H1 (cell line): ENCODE measurements around the gene NT5M. TPM values are rescaled to one million over a fixed set of nuclear protein-coding genes. Genes with fewer than 3 reads are reported as not detected.

Source experiments
- CTCF ChIA-PET: fragments of 300-600 bp; sonication (Branson Sonifier 250); formaldehyde crosslinking; loops from one replicate; lab custom pipeline; 2021; ENCODE audit not compliant: partially characterized antibody; lab: Charles Lee
- POLR2A ChIA-PET: fragments of 300-600 bp; sonication (Branson Sonifier 250); formaldehyde crosslinking; loops from one replicate; lab custom pipeline; 2021; ENCODE audit warnings: inconsistent platforms; ENCODE audit not compliant: partially characterized antibody; lab: Charles Lee
- DNase-seq, 2 experiments: peaks; one replicate each; pipeline versions ENCODE4 v3.0.0 to v3.0.0-alpha.2; 2010 to 2022; ENCODE audit warnings: low spot score in 2 of 2, low read depth in 1 of 2, mixed read lengths in 1 of 2
- FAIRE-seq: peaks from 2 replicates; lab custom pipeline; 2011; peaks lifted over from hg19 to GRCh38; lab: Jason Lieb, UNC
- H2AFZ ChIP-seq: 2 replicates; pipeline ENCODE4 v1.8.1; 2012; ENCODE audit warnings: low read length, inconsistent platforms
- H2AK5ac ChIP-seq: 2 replicates; pipeline ENCODE4 v1.6.1; 2013; ENCODE audit warnings: low read depth, low read length
- H2BK120ac ChIP-seq: replicated peaks from 2 replicates; pipeline ENCODE3; 2013; ENCODE audit warnings: low read depth, low read length, inconsistent platforms
- H2BK12ac ChIP-seq: 2 replicates; pipeline ENCODE4 v1.6.1; 2013; ENCODE audit warnings: low read depth, low read length
- H2BK15ac ChIP-seq: 2 replicates; pipeline ENCODE4 v1.6.1; 2013; ENCODE audit warnings: low read length
- H2BK20ac ChIP-seq: 2 replicates; pipeline ENCODE4 v1.6.1; 2013; ENCODE audit warnings: low read length
- H2BK5ac ChIP-seq: 2 replicates; pipeline ENCODE4 v1.6.1; 2013; ENCODE audit warnings: low read depth, low read length
- H3K14ac ChIP-seq: 2 replicates; pipeline ENCODE4 v1.6.1; 2013; ENCODE audit warnings: inconsistent platforms; ENCODE audit not compliant: insufficient read length
- H3K18ac ChIP-seq: 2 replicates; pipeline ENCODE4 v1.6.1; 2013; ENCODE audit warnings: low read length; ENCODE audit errors: extremely low read depth
- H3K23ac ChIP-seq: 2 replicates; pipeline ENCODE4 v1.6.1; 2013; ENCODE audit warnings: inconsistent platforms; ENCODE audit not compliant: insufficient read length
- H3K23me2 ChIP-seq: 2 replicates; pipeline ENCODE4 v1.6.1; 2013; ENCODE audit warnings: low read depth, low read length
- H3K27ac ChIP-seq: 2 replicates; pipeline ENCODE4 v1.6.1; 2011; ENCODE audit warnings: low read depth, low read length, inconsistent platforms
- H3K27me3 ChIP-seq, 4 experiments: replicated peaks in 1 of 4; 1 replicate in 1 of 4; 2 replicates in 3 of 4; pipeline versions ENCODE4 v1.6.1 to v1.8.1; 2011 to 2013; ENCODE audit warnings: low read length in 3 of 4, mild to moderate bottlenecking in 3 of 4, inconsistent platforms in 2 of 4, mixed read lengths in 2 of 4, moderate library complexity in 1 of 4; ENCODE audit not compliant: control insufficient read depth in 3 of 4, insufficient read depth in 3 of 4; ENCODE audit errors: extremely low read depth in 1 of 4
- H3K36me3 ChIP-seq, 4 experiments: 2 replicates each; pipeline versions ENCODE4 v1.6.1 to v1.8.1; 2011 to 2013; ENCODE audit warnings: mild to moderate bottlenecking in 4 of 4, low read length in 3 of 4, moderate library complexity in 2 of 4, control low read depth in 1 of 4, inconsistent platforms in 1 of 4; ENCODE audit not compliant: insufficient read depth in 4 of 4, control insufficient read depth in 2 of 4
- H3K4ac ChIP-seq: replicated peaks from 2 replicates; pipeline ENCODE3; 2013; ENCODE audit warnings: low read length, low read depth, mixed read lengths, inconsistent platforms; ENCODE audit not compliant: insufficient read length
- H3K4me1 ChIP-seq, 4 experiments: replicated peaks in 1 of 4; 1 replicate in 1 of 4; 2 replicates in 3 of 4; pipeline versions ENCODE4 v1.6.1 to v1.8.1; 2011 to 2013; ENCODE audit warnings: low read length in 3 of 4, inconsistent platforms in 2 of 4, mixed read lengths in 1 of 4; ENCODE audit not compliant: insufficient read depth in 4 of 4, control insufficient read depth in 3 of 4
- H3K4me2 ChIP-seq, 2 experiments: 2 replicates each; pipeline versions ENCODE4 v1.6.1 to v1.8.1; 2011 to 2013; ENCODE audit warnings: low read depth in 2 of 2, low read length in 2 of 2, control low read depth in 1 of 2, inconsistent platforms in 1 of 2, mild to moderate bottlenecking in 1 of 2; ENCODE audit not compliant: insufficient read depth in 1 of 2
- H3K4me3 ChIP-seq, 4 experiments: fragments of 200-600, 300-600 bp in 1 of 4; sonication (generic), shearing (Covaris generic), sonication (Bioruptor Twin) in 1 of 4; 2 replicates each; pipeline versions ENCODE4 v1.5.1 to v1.8.1; 2011 to 2016; ENCODE audit warnings: low read length in 4 of 4, low read depth in 3 of 4, control low read depth in 2 of 4, inconsistent platforms in 2 of 4, mild to moderate bottlenecking in 2 of 4, mixed read lengths in 1 of 4, moderate library complexity in 1 of 4; ENCODE audit not compliant: insufficient read depth in 2 of 4; ENCODE audit errors: extremely low read depth in 1 of 4
- H3K56ac ChIP-seq: replicated peaks from 2 replicates; pipeline ENCODE3; 2013; ENCODE audit warnings: low read depth, mild to moderate bottlenecking, mixed read lengths, low read length, inconsistent platforms; ENCODE audit not compliant: insufficient read length
- H3K79me1 ChIP-seq: 2 replicates; pipeline ENCODE4 v1.6.1; 2013; ENCODE audit warnings: low read depth, low read length, control low read depth
- H3K79me2 ChIP-seq, 2 experiments: 2 replicates each; pipeline versions ENCODE4 v1.6.1 to v1.8.1; 2012 to 2013; ENCODE audit warnings: low read length in 2 of 2, mild to moderate bottlenecking in 2 of 2, inconsistent platforms in 1 of 2; ENCODE audit not compliant: insufficient read depth in 2 of 2, control insufficient read depth in 1 of 2
- H3K9ac ChIP-seq, 4 experiments: replicated peaks in 1 of 4; 1 replicate in 1 of 4; 2 replicates in 3 of 4; pipeline versions ENCODE4 v1.6.1 to v1.8.1; 2011 to 2013; ENCODE audit warnings: low read depth in 3 of 4, low read length in 3 of 4, control low read depth in 2 of 4, mild to moderate bottlenecking in 2 of 4, moderate library complexity in 2 of 4, inconsistent platforms in 1 of 4; ENCODE audit errors: extremely low read depth in 1 of 4
- H3K9me3 ChIP-seq, 2 experiments: 2 replicates each; pipeline versions ENCODE4 v1.6.1 to v1.8.1; 2012 to 2013; ENCODE audit warnings: mild to moderate bottlenecking in 2 of 2, moderate library complexity in 2 of 2, control low read depth in 1 of 2, inconsistent platforms in 1 of 2, low read depth in 1 of 2, low read length in 1 of 2, mixed read lengths in 1 of 2; ENCODE audit not compliant: insufficient read depth in 2 of 2
- H4K20me1 ChIP-seq, 2 experiments: replicated peaks in 1 of 2; 2 replicates each; pipeline versions ENCODE3 to v1.8.1; 2011 to 2013; ENCODE audit warnings: inconsistent platforms in 2 of 2, low read length in 2 of 2, mild to moderate bottlenecking in 1 of 2; ENCODE audit not compliant: insufficient read depth in 2 of 2, control insufficient read depth in 1 of 2
- H4K5ac ChIP-seq: 2 replicates; pipeline ENCODE4 v1.6.1; 2013; ENCODE audit warnings: low read length, low read depth, mixed read lengths, inconsistent platforms; ENCODE audit not compliant: insufficient read length
- H4K8ac ChIP-seq: 2 replicates; pipeline ENCODE4 v1.8.0; 2013; ENCODE audit warnings: mild to moderate bottlenecking, moderate library complexity, low read length, inconsistent platforms; ENCODE audit not compliant: insufficient read depth; ENCODE audit errors: extremely low read depth
- H4K91ac ChIP-seq: replicated peaks from 2 replicates; pipeline ENCODE3; 2013; ENCODE audit warnings: low read length, mixed read lengths, inconsistent platforms; ENCODE audit not compliant: insufficient read length
- CHD1 ChIP-seq: IDR thresholded peaks from 2 replicates; pipeline ENCODE4 v1.6.1; 2012; ENCODE audit warnings: low read depth, low read length, improper control_type of control experiment
- CREB1 ChIP-seq: IDR thresholded peaks from 2 replicates; pipeline ENCODE4 v1.6.1; 2012; ENCODE audit warnings: inconsistent platforms
- E2F6 ChIP-seq: IDR thresholded peaks from 2 replicates; pipeline ENCODE4 v1.6.1; 2012; ENCODE audit warnings: inconsistent platforms
- GABPA ChIP-seq: IDR thresholded peaks from 2 replicates; pipeline ENCODE4 v1.6.1; 2011; ENCODE audit warnings: mild to moderate bottlenecking, low read length, moderate library complexity, borderline replicate concordance; ENCODE audit not compliant: insufficient read depth
- HDAC6 ChIP-seq: IDR thresholded peaks from one replicate; pipeline ENCODE4 v1.7.1; 2012; ENCODE audit warnings: low read depth, mild to moderate bottlenecking, inconsistent platforms, low read length, moderate library complexity
- KDM5A ChIP-seq: fragments of 200-600 bp; IDR thresholded peaks from 2 replicates; pipeline ENCODE4 v1.7.1; 2012; ENCODE audit warnings: mild to moderate bottlenecking, low read length, inconsistent platforms, mixed read lengths
- MAFK ChIP-seq: IDR thresholded peaks from 2 replicates; pipeline ENCODE4 v1.6.1; 2012; ENCODE audit warnings: low read depth, mild to moderate bottlenecking, improper control_type of control experiment, low read length
- PHF8 ChIP-seq: fragments of 200-600 bp; sonication (generic); conservative IDR thresholded peaks from 2 replicates; pipeline ENCODE4 v1.7.1; 2012; ENCODE audit warnings: low read depth, mild to moderate bottlenecking, inconsistent platforms, low read length, moderate library complexity
- POLR2AphosphoS5 ChIP-seq: IDR thresholded peaks from 2 replicates; pipeline ENCODE4 v1.6.1; 2011; ENCODE audit warnings: low read depth, low read length
- RAD21 ChIP-seq, 2 experiments: IDR thresholded peaks in 1 of 2; conservative IDR thresholded peaks in 1 of 2; 2 replicates each; pipeline ENCODE4 v1.6.1; 2011; ENCODE audit warnings: low read depth in 2 of 2, low read length in 2 of 2, improper control_type of control experiment in 1 of 2, inconsistent platforms in 1 of 2, mild to moderate bottlenecking in 1 of 2, moderate library complexity in 1 of 2
- RBBP5 ChIP-seq: IDR thresholded peaks from 2 replicates; pipeline ENCODE4 v1.7.1; 2012; ENCODE audit warnings: low read depth, mild to moderate bottlenecking, inconsistent platforms, low read length, moderate library complexity, borderline replicate concordance
- RXRA ChIP-seq: IDR thresholded peaks from 2 replicates; pipeline ENCODE4 v1.6.1; 2011; ENCODE audit warnings: low read depth, mild to moderate bottlenecking, low read length, moderate library complexity; ENCODE audit not compliant: insufficient read depth
- SIN3A ChIP-seq, 2 experiments: IDR thresholded peaks in 1 of 2; conservative IDR thresholded peaks in 1 of 2; 2 replicates each; pipeline ENCODE4 v1.6.1; 2011 to 2012; ENCODE audit warnings: low read length in 2 of 2, improper control_type of control experiment in 1 of 2, low read depth in 1 of 2, mild to moderate bottlenecking in 1 of 2
- SIX5 ChIP-seq: IDR thresholded peaks from 2 replicates; pipeline ENCODE4 v1.6.1; 2011; ENCODE audit warnings: mild to moderate bottlenecking, low read depth, low read length
- WGBS, 2 experiments: shearing (Covaris generic) in 1 of 2; methylation state at CpG; one replicate each; pipeline versions ENCODE4 v1.1.6 to v1.1.7; 2013 to 2015; ENCODE audit warnings: low lambda C conversion rate in 2 of 2, mixed read lengths in 2 of 2, inconsistent platforms in 1 of 2, low coverage in 1 of 2, missing lambda C conversion rate in 1 of 2; ENCODE audit not compliant: insufficient replicate concordance in 2 of 2, insufficient coverage in 1 of 2, insufficient read length in 1 of 2; ENCODE audit errors: extremely low coverage in 1 of 2, missing lambda C conversion rate in 1 of 2; 5-methylcytosine and 5-hydroxymethylcytosine counted together
- polyA plus RNA-seq, 7 experiments: library from polyadenylated mRNA; depleted of rRNA in 3 of 7; stranded (reverse) in 5 of 7; unstranded in 2 of 7; fragments of >200 nt in 5 of 7; fragments of 200-250 nt in 2 of 7; gene quantifications; 1 replicate in 5 of 7; 2 replicates in 1 of 7; 4 replicates in 1 of 7; pipeline versions ENCODE4 v1.2.1 to v1.2.3, GENCODE V29; 2011 to 2013; ENCODE audit warnings: missing spikeins in 2 of 7, mixed read lengths in 2 of 7
- total RNA-seq: library from RNA; stranded (reverse); fragmentation: NEBNext Ultra II Directional; extraction: Animal tissue kit (Norgen Biotek cat#: 25700); gene quantifications from 2 replicates; pipeline ENCODE4 v1.2.1, GENCODE V29; 2021

Gene NT5M
- total and polyA plus RNA-seq, 2 of the 8 experiments (the other 6 are each of a cell fraction or from before 2014, with no cell fraction given): 7.6 to 18.2 TPM

- H2BK15ac ChIP-seq: no peak overlapping the region
- no peak overlapping the region for H3K14ac ChIP-seq
- FAIRE-seq: no peak
- no peak for DNase-seq
- no peak overlapping the region for H4K5ac ChIP-seq
- H3K9ac ChIP-seq: no peak overlapping the region
- H3K18ac ChIP-seq: no peak overlapping the region
- H3K23ac ChIP-seq: no peak overlapping the region
- H3K9me3 ChIP-seq: no peaks in the 10 kb centered on the region
- H4K20me1 ChIP-seq: no peaks in the 10 kb centered on the region
- no peak overlapping the region for H2AK5ac ChIP-seq
- H3K4me3 ChIP-seq: no peak overlapping the region
- no peak overlapping the region for H2BK120ac ChIP-seq
- peak overlapping the region; percentile 30 for H4K91ac ChIP-seq
- no peaks in the 10 kb centered on the region for H3K79me1 ChIP-seq
- H3K23me2 ChIP-seq: no peaks in the 10 kb centered on the region
- no peak overlapping the region for H3K56ac ChIP-seq
- H2AFZ ChIP-seq: no peak overlapping the region
- ChIA-PET POLR2A (interaction anchor here (1.3 kb wide), 1 partner anchor 100 kb away, joined by 3 read pairs; the partner anchor contains the start of gene RASD1), CTCF (interaction anchor here (0.6 to 3.5 kb wide), 5 partner anchors 8 to 1346 kb away, joined by 3 to 15 read pairs (median 4); no protein-coding TSS in a partner anchor)
- no peak overlapping the region for H2BK5ac ChIP-seq
- no peak overlapping the region for H3K4ac ChIP-seq
- 93% methylated on average over 6 of the region's 6 CpGs; no CpG with 5 or more reads in 1 of the 2 experiments for WGBS, 2 experiments
- H3K4me1 ChIP-seq: no peaks in the 10 kb centered on the region; a peak in 2 of 7 replicates
- H2BK20ac ChIP-seq: no peak overlapping the region
- no peaks in the 10 kb centered on the region; a peak in 1 of 7 replicates for H3K27me3 ChIP-seq
- H3K27ac ChIP-seq: no peak overlapping the region
- H4K8ac ChIP-seq: no peak overlapping the region
- no peak overlapping the region for H2BK12ac ChIP-seq
- no peak overlapping the region for H3K4me2 ChIP-seq
- no peaks in the 10 kb centered on the region for H3K36me3 ChIP-seq
- no peaks in the 10 kb centered on the region for H3K79me2 ChIP-seq
- TF ChIP-seq RBBP5 (no peak), RXRA (no peak), MAFK (no peak), PHF8 (no peak), E2F6 (no peak), CHD1 (no peak), HDAC6 (no peak), POLR2AphosphoS5 (no peak), KDM5A (no peak), CREB1 (no peak), GABPA (no peak), SIX5 (no peak), RAD21 (IDR thresholded peaks at IDR 0.05 in 1 of 2, conservative IDR thresholded peaks at IDR 0.05 in 1 of 2; ENCODE audit: low read depth in 2 of 2, low read length in 2 of 2) (no peak), SIN3A (conservative IDR thresholded peaks at IDR 0.05 in 1 of 2, IDR thresholded peaks at IDR 0.05 in 1 of 2; ENCODE audit: low read depth in 1 of 2, low read length in 2 of 2) (no peak)
Observed at GRCh38 chr17:17395885-17396284, 92.7 kb downstream of the NT5M start.
